Pancreas (tissue), 10 donors: ENCODE data around the gene NDST1. TPM values are rescaled to one million over a fixed set of nuclear protein-coding genes. Genes with fewer than 3 reads are reported as not detected.

Source experiments
- ATAC-seq, 4 donors: fragments of 200-7000 bp; cut with Tn5 transposase; one replicate each; pipeline versions ENCODE4 v1.8.0 to v1.9.1; 2020; ENCODE audit warnings: mild to moderate bottlenecking in 4 of 4, moderate library complexity in 4 of 4
- DNase-seq, 6 donors: peaks; one replicate each; pipeline ENCODE4 v3.0.0-alpha.2; 2020
- FAIRE-seq: peaks from 2 replicates; lab custom pipeline; 2012; peaks lifted over from hg19 to GRCh38; lab: Jason Lieb, UNC
- H3K27ac ChIP-seq, 4 donors: fragments of 200-600 bp; sonication (generic); 1 replicate in 3 of 4; 2 replicates in 1 of 4; pipeline versions ENCODE4 v1.5.0 to v1.8.0; 2020
- H3K27me3 ChIP-seq, 4 donors: fragments of 200-600 bp; one replicate each; pipeline ENCODE4 v1.8.0; 2021
- H3K36me3 ChIP-seq, 3 donors: fragments of 200-600 bp; sonication (generic) in 1 of 3; one replicate each; pipeline versions ENCODE4 v1.5.0 to v1.8.0; 2020 to 2021
- H3K4me1 ChIP-seq, 3 donors: fragments of 200-600 bp; one replicate each; pipeline ENCODE4 v1.8.0; 2021
- H3K4me3 ChIP-seq, 4 donors: fragments of 200-600 bp; sonication (generic) in 2 of 4; one replicate each; pipeline versions ENCODE4 v1.5.0 to v1.8.0; 2020 to 2021
- H3K9me3 ChIP-seq, 4 donors: fragments of 200-600 bp; one replicate each; pipeline ENCODE4 v1.8.0; 2021
- WGBS, 2 donors: extraction: QIAGEN DNeasy Blood & Tissue Kit; methylation state at CpG; one replicate each; pipeline ENCODE4 v1.1.7; 2013; 5-methylcytosine and 5-hydroxymethylcytosine counted together
- intact Hi-C, 3 donors: fragments of 100-400 bp; cut with DNase I; formaldehyde crosslinking; loops; one replicate each; pipeline versions ENCODE4 v1.11.1 to v1.14.2; 2022
- polyA plus RNA-seq, 2 donors: library from polyadenylated mRNA; stranded (reverse); fragments of 200-250 nt; gene quantifications; one replicate each; pipeline ENCODE4 v1.2.3, GENCODE V29; 2013
- total RNA-seq, 6 donors: library from RNA; stranded (reverse); fragmentation: NEBNext Ultra II Directional in 4 of 6; extraction: Animal tissue kit (Norgen Biotek cat#: 25700) in 4 of 6; gene quantifications; one replicate each; pipeline versions ENCODE4 v1.2.1 to v1.2.4, GENCODE V29; 2021 to 2023
- TF ChIP-seq, protein P1 (sequence below), 4 donors: fragments of 200-600 bp; sonication (generic) in 3 of 4; IDR thresholded peaks; one replicate each; pipeline versions ENCODE4 v1.5.0 to v1.8.0; 2021; ENCODE audit warnings: antibody characterized with exemption in 4 of 4
- donor health status: healthy with polysubstance abuse.
- donor health status: DM: no; HTN: no; CAD: no; lungs with moderate emphysema.
- donor health status: DM: no; HTN: no; CAD: no.
- donor health status: control.
- donor health status: control.
- donor health status: Bipolar disorder and iron deficiency.
- donor health status: DM: yes; HTN: yes; CAD: no.
- donor health status: DM: no; HTN: no; CAD: no.
- donor health status: DM: no; HTN: no; CAD: no.
- donor health status: DM: yes; HTN: yes; CAD: no.

Gene NDST1
- total RNA-seq (10 to 100 TPM; 35.5 to 57.2 (median 41.0) TPM), polyA plus RNA-seq (10 to 100 TPM in 1 of 2 donors, 1 to 10 TPM in 1; 9.9 to 20.2 TPM)

GRCh38 chr5:150507474-150508276 lies at the start of gene NDST1:
NDST1 (plus strand) TSS chr5:150508131; CDS start chr5:150521255, 13,124 bp downstream.
- Histone ChIP-seq H3K27ac (peak within 1 kb of the TSS; percentile 32 to 81 (median 64)), H3K4me3 (peak within 1 kb of the TSS in 1 of 4 donors; percentile 13), H3K4me1 (peaks cover 86 to 97% (median 92%) of the 10 kb centered on the region in 3 donors), H3K9me3 (no peaks in the 10 kb centered on the region), H3K36me3 (no peaks in the 10 kb centered on the region), H3K27me3 (no peaks in the 10 kb centered on the region)
- 36 to 40% methylated on average over 15 to 16 of the region's 16 CpGs for WGBS, 2 donors
- intact Hi-C loops, result no loop called here
- ATAC-seq (peak in 2 of 4 donors; percentile 20 to 34), DNase-seq (peak in 2 of 6 donors; percentile 53 to 68), FAIRE-seq (no peak)
- TF ChIP-seq, protein P1, sequence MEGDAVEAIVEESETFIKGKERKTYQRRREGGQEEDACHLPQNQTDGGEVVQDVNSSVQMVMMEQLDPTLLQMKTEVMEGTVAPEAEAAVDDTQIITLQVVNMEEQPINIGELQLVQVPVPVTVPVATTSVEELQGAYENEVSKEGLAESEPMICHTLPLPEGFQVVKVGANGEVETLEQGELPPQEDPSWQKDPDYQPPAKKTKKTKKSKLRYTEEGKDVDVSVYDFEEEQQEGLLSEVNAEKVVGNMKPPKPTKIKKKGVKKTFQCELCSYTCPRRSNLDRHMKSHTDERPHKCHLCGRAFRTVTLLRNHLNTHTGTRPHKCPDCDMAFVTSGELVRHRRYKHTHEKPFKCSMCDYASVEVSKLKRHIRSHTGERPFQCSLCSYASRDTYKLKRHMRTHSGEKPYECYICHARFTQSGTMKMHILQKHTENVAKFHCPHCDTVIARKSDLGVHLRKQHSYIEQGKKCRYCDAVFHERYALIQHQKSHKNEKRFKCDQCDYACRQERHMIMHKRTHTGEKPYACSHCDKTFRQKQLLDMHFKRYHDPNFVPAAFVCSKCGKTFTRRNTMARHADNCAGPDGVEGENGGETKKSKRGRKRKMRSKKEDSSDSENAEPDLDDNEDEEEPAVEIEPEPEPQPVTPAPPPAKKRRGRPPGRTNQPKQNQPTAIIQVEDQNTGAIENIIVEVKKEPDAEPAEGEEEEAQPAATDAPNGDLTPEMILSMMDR (IDR thresholded peaks at IDR 0.05), result no peak

- intact Hi-C loops, result loop anchor here in 1 of 3 donors (5.0 to 10.0 kb wide), 2 partner anchors 78 to 386 kb away; partner anchors contain the start of gene IRGM
- no peaks in the 10 kb centered on the region for H3K27me3 ChIP-seq
- peak; percentile 61 to 95 (median 86) for DNase-seq
- ATAC-seq, result peak; percentile 97 to 99 (median 98)
- no peaks in the 10 kb centered on the region for H3K9me3 ChIP-seq
- TF ChIP-seq, protein P1 (IDR thresholded peaks at IDR 0.05), result peak; percentile 69 to 85 (median 72)
- peak overlapping the region in 1 of 4 donors; percentile 27 for H3K4me3 ChIP-seq
- 18 to 20% methylated on average over 33 to 36 of the region's 36 CpGs for WGBS, 2 donors
- FAIRE-seq, result no peak
- H3K27ac ChIP-seq, result no peak overlapping the region
- no peaks in the 10 kb centered on the region for H3K4me1 ChIP-seq
- H3K36me3 ChIP-seq, result no peaks in the 10 kb centered on the region
These were observed 49.0 kb upstream of the NDST1 start for GRCh38 chr5:150458802-150459557.

- intact Hi-C loops, result loop anchor here in 2 of 3 donors (5.0 kb wide), 2 partner anchors 62 to 82 kb away; no protein-coding TSS in a partner anchor
- Histone ChIP-seq H3K27me3 (no peaks in the 10 kb centered on the region), H3K9me3 (no peaks in the 10 kb centered on the region), H3K36me3 (no peaks in the 10 kb centered on the region), H3K4me1 (no peaks in the 10 kb centered on the region), H3K4me3 (no peak overlapping the region), H3K27ac (no peak overlapping the region)
- no peak for DNase-seq
- no peak for ATAC-seq
- no peak for FAIRE-seq
- TF ChIP-seq, protein P1 (IDR thresholded peaks at IDR 0.05), result no peak
- WGBS, 2 donors, result 63 to 75% methylated on average over 2 of the region's 2 CpGs
These were observed 47.1 kb upstream of the NDST1 start for GRCh38 chr5:150460781-150461180.

DNA sequence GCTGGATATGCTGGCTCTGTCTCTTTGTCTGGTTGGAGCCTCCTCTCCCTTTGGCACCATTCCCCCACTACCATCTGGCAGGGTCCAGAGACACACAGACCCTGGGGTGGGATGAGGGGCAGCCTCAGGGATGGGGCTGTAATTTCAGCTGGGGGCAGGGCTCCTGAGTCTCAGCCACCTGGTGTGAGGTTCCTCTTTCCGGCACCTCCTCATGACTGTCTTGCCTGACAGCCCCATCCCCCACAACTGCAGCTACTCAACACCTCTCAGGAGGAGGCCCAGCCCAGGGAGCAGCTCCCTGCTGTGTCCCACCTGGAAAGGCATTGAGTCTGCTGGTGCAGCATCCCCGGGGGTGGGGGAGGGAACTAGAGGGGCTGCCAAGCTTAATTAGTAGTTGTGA lies 46.7 kb upstream of the NDST1 start:
- WGBS, 2 donors, result 55 to 59% methylated on average over 2 of the region's 2 CpGs
- TF ChIP-seq, protein P1 (IDR thresholded peaks at IDR 0.05), result no peak
- Histone ChIP-seq H3K4me3 (no peak overlapping the region), H3K27me3 (no peaks in the 10 kb centered on the region), H3K36me3 (no peaks in the 10 kb centered on the region), H3K27ac (no peak overlapping the region), H3K4me1 (no peaks in the 10 kb centered on the region), H3K9me3 (no peaks in the 10 kb centered on the region)
- intact Hi-C loops, result loop anchor here in 2 of 3 donors (5.0 kb wide), 2 partner anchors 61 to 81 kb away; no protein-coding TSS in a partner anchor
- no peak for FAIRE-seq
- peak in 1 of 6 donors; percentile 29 for DNase-seq
- ATAC-seq, result no peak
